ENCODE measurements around the gene KLF17. TPM values are rescaled to one million over a fixed set of nuclear protein-coding genes. Genes with fewer than 3 reads are reported as not detected.

The KLF17 gene
- total and polyA plus RNA-seq, 2 of the 8 experiments (the other 6 are each of a cell fraction or from before 2014, with no cell fraction given): not detected

- Histone ChIP-seq H2BK120ac (replicated peaks; ENCODE audit: low read depth, low read length) (no peak overlapping the region), H3K27ac (ENCODE audit: low read depth, low read length) (no peak overlapping the region), H3K36me3 (ENCODE audit: control insufficient read depth in 2 of 4, insufficient read depth in 4 of 4, low read length in 3 of 4) (no peaks in the 10 kb centered on the region), H2AFZ (ENCODE audit: low read length) (no peak overlapping the region), H3K9ac (replicated peaks in 1 of 4; ENCODE audit: extremely low read depth in 1 of 4, low read depth in 3 of 4, low read length in 3 of 4) (no peak overlapping the region), H4K5ac (ENCODE audit: insufficient read length, low read depth, low read length) (no peak overlapping the region), H4K91ac (replicated peaks; ENCODE audit: insufficient read length, low read length) (no peak overlapping the region), H3K79me1 (ENCODE audit: low read depth, low read length) (no peaks in the 10 kb centered on the region), H3K56ac (replicated peaks; ENCODE audit: insufficient read length, low read depth, low read length) (no peak overlapping the region), H3K27me3 (replicated peaks in 1 of 4; ENCODE audit: control insufficient read depth in 3 of 4, extremely low read depth in 1 of 4, insufficient read depth in 3 of 4, low read length in 3 of 4) (no peaks in the 10 kb centered on the region; a peak in 1 of 7 replicates), H4K8ac (ENCODE audit: extremely low read depth, insufficient read depth, low read length) (no peak overlapping the region), H3K23ac (ENCODE audit: insufficient read length) (no peak overlapping the region), H3K9me3 (ENCODE audit: insufficient read depth in 2 of 2, low read depth in 1 of 2, low read length in 1 of 2) (no peaks in the 10 kb centered on the region), H3K79me2 (ENCODE audit: control insufficient read depth in 1 of 2, insufficient read depth in 2 of 2, low read length in 2 of 2) (no peaks in the 10 kb centered on the region), H3K4me2 (ENCODE audit: insufficient read depth in 1 of 2, low read depth in 2 of 2, low read length in 2 of 2) (no peak overlapping the region), H4K20me1 (replicated peaks in 1 of 2; ENCODE audit: control insufficient read depth in 1 of 2, insufficient read depth in 2 of 2, low read length in 2 of 2) (no peaks in the 10 kb centered on the region), H3K14ac (ENCODE audit: insufficient read length) (no peak overlapping the region), H3K23me2 (ENCODE audit: low read depth, low read length) (no peaks in the 10 kb centered on the region), H2BK15ac (ENCODE audit: low read length) (no peak overlapping the region), H3K4me1 (replicated peaks in 1 of 4; ENCODE audit: control insufficient read depth in 3 of 4, insufficient read depth in 4 of 4, low read length in 3 of 4) (no peaks in the 10 kb centered on the region), H2BK5ac (ENCODE audit: low read depth, low read length) (no peak overlapping the region), H2AK5ac (ENCODE audit: low read depth, low read length) (no peak overlapping the region), H3K4me3 (ENCODE audit: extremely low read depth in 1 of 4, insufficient read depth in 2 of 4, low read depth in 3 of 4, low read length in 4 of 4) (no peak overlapping the region), H3K4ac (replicated peaks; ENCODE audit: insufficient read length, low read depth, low read length) (no peak overlapping the region), H2BK12ac (ENCODE audit: low read depth, low read length) (no peak overlapping the region), H2BK20ac (ENCODE audit: low read length) (no peak overlapping the region), H3K18ac (ENCODE audit: extremely low read depth, low read length) (no peak overlapping the region)
- FAIRE-seq (no peak), DNase-seq (ENCODE audit: low read depth in 1 of 2, low spot score in 2 of 2) (no peak)
- CTCF ChIA-PET (ENCODE audit: partially characterized antibody): interaction anchor here (1.1 to 1.8 kb wide), 4 partner anchors 9 to 183 kb away, joined by 3 to 8 read pairs (median 5); no protein-coding TSS in a partner anchor
- no peak for TF ChIP-seq TAF1 (IDR thresholded peaks at IDR 0.05; ENCODE audit: low read depth, low read length)
- no peak for TF ChIP-seq JUND (IDR thresholded peaks at IDR 0.05; ENCODE audit: low read length)
- TF ChIP-seq YY1 (IDR thresholded peaks at IDR 0.05; ENCODE audit: low read depth, low read length): no peak
- no peak for TF ChIP-seq BACH1 (IDR thresholded peaks at IDR 0.05; ENCODE audit: low read length)
- no peak for TF ChIP-seq RXRA (IDR thresholded peaks at IDR 0.05; ENCODE audit: insufficient read depth, low read depth, low read length)
- no peak for TF ChIP-seq CBX8 (IDR thresholded peaks at IDR 0.05; ENCODE audit: borderline replicate concordance, low read depth, low read length)
- no peak for TF ChIP-seq HDAC2 (IDR thresholded peaks at IDR 0.05; ENCODE audit: borderline replicate concordance in 1 of 2, low read depth in 2 of 2, low read length in 2 of 2)
- TF ChIP-seq CHD2 (IDR thresholded peaks at IDR 0.05; ENCODE audit: low read length): no peak
- no peak for TF ChIP-seq TEAD4 (IDR thresholded peaks at IDR 0.05; ENCODE audit: low read depth, low read length)
- TF ChIP-seq CBX5 (IDR thresholded peaks at IDR 0.05; ENCODE audit: low read depth, low read length): no peak
- no peak for TF ChIP-seq TCF12 (IDR thresholded peaks at IDR 0.05; ENCODE audit: low read depth, low read length)
- no peak for TF ChIP-seq EP300 (IDR thresholded peaks at IDR 0.05; ENCODE audit: borderline replicate concordance in 1 of 2, low read depth in 2 of 2, low read length in 2 of 2)
- no peak for TF ChIP-seq CEBPB (IDR thresholded peaks at IDR 0.05; ENCODE audit: low read depth, low read length)
- no peak for TF ChIP-seq SP2 (IDR thresholded peaks at IDR 0.05; ENCODE audit: low read length)
- no peak for TF ChIP-seq SP1 (IDR thresholded peaks at IDR 0.05; ENCODE audit: low read depth, low read length)
- TF ChIP-seq NRF1 (IDR thresholded peaks at IDR 0.05; ENCODE audit: low read depth, low read length): no peak
- WGBS, 2 experiments (ENCODE audit: extremely low coverage in 1 of 2, insufficient coverage in 1 of 2, insufficient read length in 1 of 2, insufficient replicate concordance in 2 of 2, low coverage in 1 of 2, low lambda C conversion rate in 2 of 2, missing lambda C conversion rate in 1 of 2): 86% methylated on average over 4 of the region's 4 CpGs; no CpG with 5 or more reads in 1 of the 2 experiments
- POLR2A ChIA-PET (ENCODE audit: partially characterized antibody): no interaction called here
Observed at GRCh38 chr1:44111861-44112260, 6.8 kb upstream of the KLF17 start.

Data from H1 (cell line).